Small intestine (tissue), 7 donors: Measurements from ENCODE around the gene SLC66A1. TPM values are rescaled to one million over a fixed set of nuclear protein-coding genes. Genes with fewer than 3 reads are reported as not detected.

Experiments
- DNase-seq, 2 donors: peaks; one replicate each; pipeline versions ENCODE4 v3.0.0 to v3.0.0-alpha.2; 2013
- FAIRE-seq: peaks from 2 replicates; lab custom pipeline; 2012; peaks lifted over from hg19 to GRCh38; lab: Jason Lieb, UNC
- H3K27ac ChIP-seq, 3 donors: one replicate each; pipeline ENCODE4 v1.5.1; 2013; ENCODE audit warnings: low read length in 2 of 3, mild to moderate bottlenecking in 2 of 3, control low read depth in 1 of 3, inconsistent platforms in 1 of 3, low read depth in 1 of 3, moderate library complexity in 1 of 3
- H3K27me3 ChIP-seq, 3 donors: one replicate each; pipeline ENCODE4 v1.6.1; 2013; ENCODE audit warnings: low read length in 3 of 3, inconsistent platforms in 1 of 3; ENCODE audit not compliant: control insufficient read depth in 3 of 3, insufficient read depth in 3 of 3
- H3K36me3 ChIP-seq, 3 donors: one replicate each; pipeline ENCODE4 v1.6.1; 2013; ENCODE audit warnings: low read length in 3 of 3, inconsistent platforms in 1 of 3, low read depth in 1 of 3, mild to moderate bottlenecking in 1 of 3, moderate library complexity in 1 of 3; ENCODE audit not compliant: control insufficient read depth in 3 of 3, insufficient read depth in 2 of 3
- H3K4me1 ChIP-seq, 3 donors: one replicate each; pipeline ENCODE4 v1.6.1; 2013; ENCODE audit warnings: low read length in 2 of 3, inconsistent platforms in 1 of 3, low read depth in 1 of 3, mild to moderate bottlenecking in 1 of 3, moderate library complexity in 1 of 3; ENCODE audit not compliant: control insufficient read depth in 3 of 3, insufficient read depth in 2 of 3
- H3K4me3 ChIP-seq, 3 donors: one replicate each; pipeline ENCODE4 v1.5.1; 2013; ENCODE audit warnings: low read length in 3 of 3, control low read depth in 1 of 3, inconsistent platforms in 1 of 3, low read depth in 1 of 3, mild to moderate bottlenecking in 1 of 3, moderate library complexity in 1 of 3
- H3K9me3 ChIP-seq, 2 donors: one replicate each; pipeline ENCODE4 v1.6.1; 2013; ENCODE audit warnings: low read depth in 1 of 2, low read length in 1 of 2; ENCODE audit not compliant: control insufficient read depth in 2 of 2, insufficient read depth in 1 of 2
- WGBS, 3 donors: extraction: QIAGEN DNeasy Blood & Tissue Kit; methylation state at CpG; one replicate each; pipeline ENCODE4 v1.1.7; 2013; 5-methylcytosine and 5-hydroxymethylcytosine counted together
- polyA plus RNA-seq, 4 donors: library from polyadenylated mRNA; stranded (reverse) in 3 of 4; unstranded in 1 of 4; fragments of 200-250 nt in 3 of 4; fragments of 120-200 nt in 1 of 4; gene quantifications; one replicate each; pipeline versions ENCODE4 v1.2.1 to v1.2.3, GENCODE V29; 2013
- donor health status: healthy with polysubstance abuse.
- donor health status: control.
- donor health status: control.
- donor health status: Bipolar disorder and iron deficiency.
- donor health status: healthy.

SLC66A1 gene
- polyA plus RNA-seq, 4 donors = 14.6 to 46.7 (median 30.0) TPM

GRCh38 chr1:19329188-19329587 is 17.1 kb downstream of the SLC66A1 start:
- FAIRE-seq (no peak), DNase-seq (no peak)
- Histone ChIP-seq H3K27ac (no peak overlapping the region), H3K4me1 (no peaks in the 10 kb centered on the region), H3K27me3 (no peaks in the 10 kb centered on the region), H3K9me3 (no peaks in the 10 kb centered on the region), H3K4me3 (no peak overlapping the region), H3K36me3 (peaks cover 4 to 94% (median 10%) of the 10 kb centered on the region in 3 donors)
- 85 to 89% (median 87%) methylated on average over 13 of the region's 13 CpGs for WGBS, 3 donors

- FAIRE-seq (no peak), DNase-seq (no peak)
- no peaks in the 10 kb centered on the region for H3K4me1 ChIP-seq
- H3K36me3 ChIP-seq = peaks cover 2 to 90% (median 9%) of the 10 kb centered on the region in 3 donors
- 92 to 93% (median 92%) methylated on average over 5 of the region's 5 CpGs for WGBS, 3 donors
- no peaks in the 10 kb centered on the region for H3K9me3 ChIP-seq
- no peak overlapping the region for H3K27ac ChIP-seq
- H3K4me3 ChIP-seq = no peak overlapping the region
- H3K27me3 ChIP-seq = no peaks in the 10 kb centered on the region
Measured at GRCh38 chr1:19329611-19330010, 17.5 kb downstream of the SLC66A1 start.

- H3K4me1 ChIP-seq = no peaks in the 10 kb centered on the region
Measured at GRCh38 chr1:19330449-19331135, 18.5 kb downstream of the SLC66A1 start.

GRCh38 chr1:19331262-19331878 is 19.2 kb downstream of the SLC66A1 start:
- Histone ChIP-seq H3K27ac (no peak overlapping the region), H3K9me3 (no peaks in the 10 kb centered on the region), H3K4me3 (no peak overlapping the region), H3K36me3 (peaks cover 2 to 79% (median 4%) of the 10 kb centered on the region in 3 donors), H3K4me1 (no peaks in the 10 kb centered on the region), H3K27me3 (no peaks in the 10 kb centered on the region)
- no peak for FAIRE-seq
- WGBS, 3 donors = 92% methylated on average over 13 of the region's 13 CpGs
- no peak for DNase-seq

More at GRCh38 chr1:19330449-19331135, 18.5 kb downstream of the SLC66A1 start:
- DNase-seq (peak in 1 of 2 donors; percentile 55), FAIRE-seq (no peak)
- H3K4me3 ChIP-seq = no peak overlapping the region
- H3K36me3 ChIP-seq = peaks cover 2 to 83% (median 5%) of the 10 kb centered on the region in 3 donors
- no peaks in the 10 kb centered on the region for H3K9me3 ChIP-seq
- WGBS, 3 donors = 82 to 89% (median 86%) methylated on average over 14 of the region's 14 CpGs
- H3K27me3 ChIP-seq = no peaks in the 10 kb centered on the region
- no peak overlapping the region for H3K27ac ChIP-seq

- DNase-seq (no peak), FAIRE-seq (no peak)
- Histone ChIP-seq H3K4me3 (no peak overlapping the region), H3K36me3 (peaks cover 2 to 75% (median 2%) of the 10 kb centered on the region in 3 donors), H3K4me1 (no peaks in the 10 kb centered on the region), H3K27me3 (no peaks in the 10 kb centered on the region), H3K27ac (no peak overlapping the region), H3K9me3 (no peaks in the 10 kb centered on the region)
- 89 to 96% (median 92%) methylated on average over 12 of the region's 12 CpGs for WGBS, 3 donors
Measured at GRCh38 chr1:19332832-19333231, 20.7 kb downstream of the SLC66A1 start.

GRCh38 chr1:19333587-19334354 is 21.6 kb downstream of the SLC66A1 start:
- no peak overlapping the region for H3K4me3 ChIP-seq
- WGBS, 3 donors = 80 to 86% (median 83%) methylated on average over 9 of the region's 9 CpGs
- no peaks in the 10 kb centered on the region for H3K9me3 ChIP-seq
- FAIRE-seq (no peak), DNase-seq (no peak)
- H3K36me3 ChIP-seq = peaks cover 0 to 65% (median 2%) of the 10 kb centered on the region in 3 donors
- H3K4me1 ChIP-seq = no peaks in the 10 kb centered on the region
- H3K27ac ChIP-seq = no peak overlapping the region
- no peaks in the 10 kb centered on the region for H3K27me3 ChIP-seq

- no peaks in the 10 kb centered on the region for H3K9me3 ChIP-seq
- peak in 1 of 2 donors; percentile 20 for DNase-seq
- 78 to 82% (median 81%) methylated on average over 7 of the region's 7 CpGs for WGBS, 3 donors
- H3K4me1 ChIP-seq = peaks cover 0 to 3% (median 0%) of the 10 kb centered on the region in 3 donors
- no peak for FAIRE-seq
- H3K27ac ChIP-seq = no peak overlapping the region
- peaks cover 5 to 64% (median 5%) of the 10 kb centered on the region in 3 donors for H3K36me3 ChIP-seq
- no peak overlapping the region for H3K4me3 ChIP-seq
- no peaks in the 10 kb centered on the region for H3K27me3 ChIP-seq
Measured at GRCh38 chr1:19336543-19336942, 24.4 kb downstream of the SLC66A1 start.

GRCh38 chr1:19337289-19337688 is 25.2 kb downstream of the SLC66A1 start:
- H3K36me3 ChIP-seq = peaks cover 5 to 65% (median 7%) of the 10 kb centered on the region in 3 donors
- no peaks in the 10 kb centered on the region for H3K9me3 ChIP-seq
- no peak for FAIRE-seq
- H3K4me1 ChIP-seq = peaks cover 0 to 3% (median 0%) of the 10 kb centered on the region in 3 donors
- no peak overlapping the region for H3K27ac ChIP-seq
- DNase-seq = no peak
- 87 to 92% (median 91%) methylated on average over 4 of the region's 4 CpGs for WGBS, 3 donors
- H3K27me3 ChIP-seq = no peaks in the 10 kb centered on the region
- no peak overlapping the region for H3K4me3 ChIP-seq
